HuH-7 (cell line): ENCODE data around the gene TRPM6.
"Not testable (repeated sequence)": the region's sequence is repeated elsewhere in the genome, so short reads cannot be mapped to it uniquely, and the experiment has no call there.

Source experiments
- DNase-seq: peaks from one replicate; pipeline ENCODE4 v3.0.0; 2011; ENCODE audit warnings: low spot score

Gene TRPM6

GRCh38 chr9:74856989-74857388 lies 30.7 kb downstream of the TRPM6 start:
- DNase-seq: no peak

- no peak for DNase-seq
Measured at GRCh38 chr9:74855072-74855471, 32.6 kb downstream of the TRPM6 start.

DNA sequence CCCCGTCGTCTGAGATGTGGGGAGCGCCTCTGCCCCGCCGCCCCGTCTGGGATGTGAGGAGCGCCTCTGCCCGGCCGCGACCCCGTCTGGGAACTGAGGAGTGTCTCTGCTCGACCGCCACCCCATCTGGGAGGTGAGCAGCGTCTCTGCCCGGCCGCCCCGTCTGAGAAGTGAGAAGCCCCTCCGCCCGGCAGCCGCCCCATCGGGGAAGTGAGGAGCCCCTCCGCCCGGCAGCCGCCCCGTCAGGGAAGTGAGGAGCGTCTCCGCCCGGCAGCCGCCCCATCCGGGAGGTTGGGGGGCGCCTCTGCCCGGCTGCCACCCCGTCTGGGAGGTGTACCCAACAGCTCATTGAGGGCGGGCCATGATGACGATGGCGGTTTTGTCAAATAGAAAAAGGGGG lies 34.7 kb downstream of the TRPM6 start:
- DNase-seq: not testable (repeated sequence)

GRCh38 chr9:74848153-74848525 lies 39.6 kb downstream of the TRPM6 start:
- no peak for DNase-seq

- no peak for DNase-seq
Measured at GRCh38 chr9:74847478-74848152, 40.1 kb downstream of the TRPM6 start.

GRCh38 chr9:74846766-74847165 lies 41.0 kb downstream of the TRPM6 start:
- DNase-seq: no peak

- no peak for DNase-seq
Measured at GRCh38 chr9:74838351-74838750, 49.4 kb downstream of the TRPM6 start.

DNA sequence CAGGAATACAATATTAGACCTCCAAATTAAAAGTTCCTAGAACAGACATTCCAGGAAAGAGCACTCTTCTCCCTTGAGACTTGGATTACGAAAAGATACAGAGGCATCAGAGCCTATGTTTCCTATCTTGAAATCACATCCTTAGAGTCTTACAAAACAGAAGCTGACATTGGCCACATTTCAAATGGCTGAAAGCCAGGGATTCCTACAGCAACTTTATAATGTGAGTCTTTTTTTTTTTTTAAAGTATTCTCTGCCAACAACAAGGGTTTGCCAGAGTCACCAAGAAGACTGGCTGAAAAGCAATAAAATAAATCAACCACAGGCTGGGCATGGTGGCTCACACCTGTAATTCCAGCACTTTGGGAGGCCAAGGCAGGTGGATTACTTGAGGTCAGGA lies 63.1 kb downstream of the TRPM6 start:
- DNase-seq: no peak

- DNase-seq: no peak
Measured at GRCh38 chr9:74821636-74822035, 66.1 kb downstream of the TRPM6 start.

DNA sequence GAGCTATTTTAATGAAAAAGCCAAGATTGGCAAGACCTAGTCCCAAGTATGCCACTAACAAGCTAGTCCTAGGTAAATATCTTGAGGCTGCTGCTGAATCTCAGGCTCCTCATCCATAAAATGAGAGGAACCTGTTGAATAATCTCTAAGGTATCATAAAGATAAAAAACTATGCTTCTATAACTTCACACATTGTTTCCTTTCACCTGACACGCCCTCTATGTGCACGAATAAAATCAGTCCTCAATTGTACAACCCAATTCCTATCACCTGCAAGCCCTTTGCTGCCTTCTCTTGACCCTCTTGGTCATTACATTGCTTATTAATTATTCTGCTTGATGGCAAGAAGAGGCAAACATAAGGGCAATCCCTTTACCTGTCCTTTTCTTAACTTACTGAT lies 69.9 kb downstream of the TRPM6 start:
- no peak for DNase-seq

DNA sequence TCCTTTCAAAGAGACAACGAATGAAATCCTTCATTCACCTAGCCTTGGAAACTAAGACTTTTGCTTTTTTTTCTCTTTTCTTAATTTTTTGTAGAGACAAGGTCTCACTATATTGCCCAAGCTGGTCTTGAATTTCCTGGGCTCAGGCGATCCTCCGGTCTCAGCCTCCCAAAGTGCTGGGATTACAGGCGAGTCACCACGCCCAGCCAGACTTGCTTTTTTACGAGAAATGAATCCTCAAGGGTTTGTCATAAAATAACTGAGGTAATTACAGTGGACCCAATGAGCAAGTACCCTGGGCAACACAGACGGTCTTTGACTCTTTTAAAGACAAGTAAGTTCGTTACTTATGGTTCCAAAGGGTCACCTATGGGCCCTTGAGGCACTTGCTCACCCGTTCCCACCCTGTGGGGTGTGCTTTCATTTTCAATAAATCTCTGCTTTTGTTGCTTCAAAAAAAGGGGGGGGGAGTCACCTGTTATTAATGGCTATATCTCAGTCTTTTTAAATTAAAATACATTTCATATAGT lies 70.4 kb downstream of the TRPM6 start:
- DNase-seq: no peak

- no peak for DNase-seq
Measured at GRCh38 chr9:74810200-74810599, 77.5 kb downstream of the TRPM6 start.

- no peak for DNase-seq
Measured at GRCh38 chr9:74804018-74804385, 83.7 kb downstream of the TRPM6 start.

DNA sequence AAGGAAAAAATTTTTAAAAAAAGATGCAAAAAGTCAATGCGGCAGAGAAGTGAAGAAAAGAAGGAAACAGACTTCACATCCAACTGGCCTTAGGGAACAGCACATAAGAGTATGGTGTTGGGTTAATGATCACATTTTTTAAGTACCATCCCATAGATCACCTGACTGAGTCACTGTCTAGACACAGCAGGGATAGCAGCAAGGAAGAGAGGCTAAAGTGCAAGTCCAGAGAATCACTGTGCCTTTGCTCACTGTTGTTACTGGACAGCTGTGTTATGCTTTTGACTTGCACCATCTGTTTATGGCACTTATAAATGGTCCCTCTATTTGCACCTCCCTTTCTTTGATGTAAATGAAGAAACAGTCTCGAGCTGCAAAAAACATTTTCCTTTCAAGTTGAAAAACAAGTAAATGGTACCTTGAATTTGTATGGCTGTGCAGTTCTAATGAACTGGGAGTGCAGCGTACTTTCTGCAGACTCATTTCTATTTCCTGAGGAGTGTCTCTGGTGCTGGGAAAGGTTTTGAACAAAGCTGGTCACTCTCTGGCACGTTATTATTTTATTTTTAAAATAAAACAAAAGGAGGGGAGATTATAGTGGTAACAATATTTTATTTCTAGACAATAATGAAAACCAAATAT lies 84.2 kb downstream of the TRPM6 start:
- DNase-seq: peak; percentile 26

DNA sequence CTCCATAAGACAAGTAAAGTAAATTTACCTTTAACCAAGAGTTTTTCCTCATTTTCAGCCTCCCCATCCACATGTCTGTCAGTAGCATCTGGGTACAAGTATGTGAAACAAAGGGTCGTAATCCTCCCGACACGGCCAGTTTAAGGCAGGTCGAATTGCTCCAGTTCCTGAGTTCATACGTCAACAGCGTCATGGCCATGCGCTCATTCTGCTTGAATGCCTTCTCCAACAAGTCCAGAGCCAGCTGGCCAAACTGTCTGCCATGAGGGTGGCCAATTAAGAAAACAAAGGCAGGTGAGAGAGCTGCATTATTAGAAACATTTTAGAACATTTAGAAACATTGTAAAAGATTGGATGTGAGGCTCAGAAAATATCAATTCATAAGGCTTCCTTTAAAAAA lies 87.5 kb downstream of the TRPM6 start:
- no peak for DNase-seq

- no peak for DNase-seq
Measured at GRCh38 chr9:74795803-74796202, 91.9 kb downstream of the TRPM6 start.

- DNase-seq: no peak
Measured at GRCh38 chr9:74795081-74795480, 92.6 kb downstream of the TRPM6 start.

- no peak for DNase-seq
Measured at GRCh38 chr9:74784506-74784905, 103.2 kb downstream of the TRPM6 start.

DNA sequence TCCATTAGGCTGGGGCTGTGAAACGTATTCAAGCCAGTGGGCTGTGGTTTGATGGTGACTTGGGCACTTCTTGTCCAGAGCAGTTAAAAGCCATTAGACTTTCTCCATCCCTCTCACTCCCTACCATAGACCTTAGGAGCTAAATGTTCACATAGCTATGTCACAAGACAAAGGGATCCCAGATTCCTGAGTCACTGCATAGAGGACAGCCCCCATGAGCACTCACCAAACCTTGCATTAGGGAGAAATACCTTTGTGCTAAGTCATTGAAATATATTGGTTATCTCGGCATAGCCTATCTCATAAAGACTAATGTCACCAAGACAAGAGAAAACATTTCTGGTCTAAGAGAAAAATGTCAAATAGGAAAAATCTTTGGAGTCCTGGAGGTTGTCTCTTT lies 104.3 kb downstream of the TRPM6 start:
- no peak for DNase-seq

DNA sequence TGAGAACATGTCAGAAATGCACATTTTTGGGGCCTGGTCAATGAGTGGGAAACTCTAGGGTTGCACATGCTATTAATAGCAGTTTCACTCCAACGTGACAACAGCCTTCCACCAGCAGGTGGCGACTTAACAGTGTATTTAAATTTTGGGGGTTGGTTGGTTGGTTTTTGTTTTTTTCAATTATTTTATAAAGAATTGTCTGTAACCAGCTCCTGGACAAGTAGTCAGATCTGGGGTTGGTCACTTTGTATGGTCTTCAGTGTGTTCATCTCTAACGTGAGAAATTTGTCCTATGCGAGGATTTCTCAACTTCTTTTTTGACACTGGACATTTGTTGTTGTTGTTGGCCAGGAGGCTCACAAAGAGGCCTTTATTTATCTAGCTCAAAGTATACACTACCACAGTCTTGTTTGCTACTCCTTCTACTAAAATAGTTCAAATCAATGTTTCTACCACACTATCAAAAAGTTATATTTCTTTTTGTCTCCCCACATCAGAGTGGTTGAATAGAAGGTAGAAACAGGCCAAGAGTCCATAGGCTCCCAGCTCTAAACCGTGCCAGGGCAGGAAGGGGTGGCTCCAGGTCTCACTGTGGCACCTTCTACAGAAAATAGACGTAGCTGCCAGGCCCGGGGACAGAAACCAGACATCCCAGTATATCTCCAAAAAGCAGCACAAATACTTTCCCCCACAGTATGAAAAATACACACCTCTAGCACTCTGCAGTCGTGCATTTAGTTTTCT lies 110.4 kb downstream of the TRPM6 start:
- DNase-seq: peak; percentile 17

DNA sequence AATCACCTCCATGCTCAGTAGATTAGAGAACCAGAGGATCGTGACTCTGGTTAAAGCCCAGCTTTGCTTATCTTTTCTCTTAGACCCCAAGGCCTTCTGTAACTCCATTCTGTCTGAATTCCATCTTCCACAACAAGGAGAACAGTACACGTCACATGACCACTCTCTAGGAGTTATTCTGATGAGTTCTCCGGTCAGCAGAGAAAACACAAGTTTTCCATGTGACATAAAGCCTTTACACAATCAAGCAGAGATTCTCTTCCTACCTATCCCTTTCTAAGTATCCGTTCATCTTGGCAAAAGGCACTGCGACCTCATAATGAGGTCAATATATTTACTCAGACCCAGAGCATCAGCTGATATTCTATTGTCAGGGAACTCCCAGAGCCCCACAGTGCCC lies 112.3 kb downstream of the TRPM6 start:
- no peak for DNase-seq

GRCh38 chr9:74773886-74774479 lies 113.7 kb downstream of the TRPM6 start:
- DNase-seq: peak; percentile 43

DNA sequence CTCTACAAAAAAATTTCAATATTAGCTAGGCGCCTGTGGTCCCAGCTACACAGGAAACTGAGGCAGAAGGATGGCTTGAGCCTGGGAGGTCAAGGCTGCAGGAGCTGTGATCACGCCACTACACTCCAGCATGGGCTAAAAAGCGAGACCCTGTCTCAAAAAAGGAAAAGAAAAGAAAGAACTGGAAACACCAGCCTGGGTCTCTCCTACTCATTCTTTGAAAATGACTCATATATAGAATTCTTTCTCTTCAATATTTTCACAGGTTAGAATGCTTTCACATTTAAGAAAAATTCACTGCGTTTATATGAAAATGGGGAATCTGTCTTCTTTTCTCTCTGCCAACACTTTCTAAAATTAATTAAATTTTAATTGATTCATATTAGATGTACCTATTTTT lies 115.6 kb downstream of the TRPM6 start:
- no peak for DNase-seq
